Keratinocyte (primary cell): Measurements from ENCODE around the gene EIF3I. TPM values are rescaled to one million over a fixed set of nuclear protein-coding genes. Genes with fewer than 3 reads are reported as not detected.

Source experiments
- DNase-seq: peaks from one replicate; pipeline ENCODE4 v3.0.0-alpha.2; 2011; ENCODE audit warnings: low read depth, missing footprints, low spot score
- FAIRE-seq: peaks from 2 replicates; lab custom pipeline; 2011; peaks lifted over from hg19 to GRCh38; lab: Jason Lieb, UNC
- H2AFZ ChIP-seq: 2 replicates; pipeline ENCODE4 v1.6.0; 2012; ENCODE audit warnings: low read length, control low read depth, inconsistent platforms; ENCODE audit not compliant: control insufficient read depth
- H3K27ac ChIP-seq: 2 replicates; pipeline ENCODE4 v1.5.1; 2011; ENCODE audit warnings: low read length; ENCODE audit not compliant: control insufficient read depth, insufficient read depth
- H3K27me3 ChIP-seq: 3 replicates; pipeline ENCODE4 v1.6.0; 2011; ENCODE audit warnings: low read length; ENCODE audit not compliant: control insufficient read depth, insufficient read depth; ENCODE audit errors: extremely low read depth
- H3K36me3 ChIP-seq, 2 experiments: 2 replicates in 1 of 2; 3 replicates in 1 of 2; pipeline ENCODE4 v1.5.1; 2011; ENCODE audit warnings: low read length in 2 of 2, mild to moderate bottlenecking in 1 of 2; ENCODE audit not compliant: control insufficient read depth in 2 of 2, insufficient read depth in 2 of 2; ENCODE audit errors: extremely low read depth in 1 of 2
- H3K4me1 ChIP-seq: 3 replicates; pipeline ENCODE4 v1.5.1; 2011; ENCODE audit warnings: low read length; ENCODE audit not compliant: control insufficient read depth, insufficient read depth; ENCODE audit errors: extremely low read depth
- H3K4me2 ChIP-seq: 3 replicates; pipeline ENCODE4 v1.6.0; 2011; ENCODE audit warnings: low read depth, low read length; ENCODE audit not compliant: control insufficient read depth, insufficient read depth; ENCODE audit errors: extremely low read depth
- H3K4me3 ChIP-seq, 3 experiments: fragments of 200-600 bp in 1 of 3; sonication (generic) in 1 of 3; 2 replicates in 2 of 3; 3 replicates in 1 of 3; pipeline ENCODE4 v1.5.1; 2011 to 2016; ENCODE audit warnings: low read length in 3 of 3, mild to moderate bottlenecking in 3 of 3, control low read depth in 2 of 3, inconsistent platforms in 1 of 3, low read depth in 1 of 3, mixed read lengths in 1 of 3, mixed run types in 1 of 3, moderate library complexity in 1 of 3; ENCODE audit not compliant: control insufficient read depth in 2 of 3, insufficient read depth in 2 of 3; ENCODE audit errors: extremely low read depth in 1 of 3
- H3K79me2 ChIP-seq: 2 replicates; pipeline ENCODE4 v1.6.0; 2012; ENCODE audit warnings: low read length; ENCODE audit not compliant: control insufficient read depth, insufficient read depth
- H3K9ac ChIP-seq: 3 replicates; pipeline ENCODE4 v1.6.0; 2011; ENCODE audit warnings: low read length; ENCODE audit not compliant: control insufficient read depth, insufficient read depth; ENCODE audit errors: extremely low read depth
- H3K9me1 ChIP-seq: 3 replicates; pipeline ENCODE4 v1.6.0; 2011; ENCODE audit warnings: low read length; ENCODE audit not compliant: control insufficient read depth, insufficient read depth; ENCODE audit errors: extremely low read depth
- H3K9me3 ChIP-seq: 2 replicates; pipeline ENCODE4 v1.5.1; 2012; ENCODE audit warnings: low read depth, low read length; ENCODE audit not compliant: control insufficient read depth
- H4K20me1 ChIP-seq: 3 replicates; pipeline ENCODE4 v1.6.0; 2011; ENCODE audit warnings: low read length; ENCODE audit not compliant: control insufficient read depth, insufficient read depth; ENCODE audit errors: extremely low read depth
- EZH2 ChIP-seq: IDR thresholded peaks from one replicate; pipeline ENCODE4 v1.6.1; 2012; ENCODE audit warnings: inconsistent platforms, mild to moderate bottlenecking, low read length, moderate library complexity
- dilution Hi-C: fragments of 300-500 bp; cut with MboI; formaldehyde crosslinking; loops from one replicate; pipeline ENCODE4 v1.7.0; 2020; ENCODE audit warnings: low sequenced_read_pairs; ENCODE audit not compliant: extremely low pct_ligation_motif_present
- polyA plus RNA-seq, 5 experiments: library from polyadenylated mRNA; depleted of rRNA in 3 of 5; stranded (reverse) in 3 of 5; stranded (forward) in 1 of 5; unstranded in 1 of 5; fragments of >200 nt; gene quantifications; 1 replicate in 1 of 5; 2 replicates in 3 of 5; 3 replicates in 1 of 5; pipeline versions ENCODE4 v1.2.1 to v1.2.3, GENCODE V29; 2011 to 2012; ENCODE audit warnings: missing spikeins in 2 of 5, low read depth in 1 of 5, low replicate concordance in 1 of 5
- TF ChIP-seq, protein P1 (sequence below), 3 experiments: IDR thresholded peaks in 1 of 3; conservative IDR thresholded peaks in 1 of 3; optimal IDR thresholded peaks in 1 of 3; 2 replicates in 2 of 3; 3 replicates in 1 of 3; pipeline versions ENCODE3 to v1.5.1; 2011; ENCODE audit warnings: low read length in 3 of 3, mild to moderate bottlenecking in 3 of 3, moderate library complexity in 2 of 3, control low read depth in 1 of 3, inconsistent platforms in 1 of 3; ENCODE audit not compliant: insufficient read depth in 2 of 3; ENCODE audit errors: extremely low read depth in 1 of 3

Gene EIF3I
- polyA plus RNA-seq, 1 donor (not counting 4 experiments of a cell fraction or from before 2014, with no cell fraction given) = 388 TPM

DNA sequence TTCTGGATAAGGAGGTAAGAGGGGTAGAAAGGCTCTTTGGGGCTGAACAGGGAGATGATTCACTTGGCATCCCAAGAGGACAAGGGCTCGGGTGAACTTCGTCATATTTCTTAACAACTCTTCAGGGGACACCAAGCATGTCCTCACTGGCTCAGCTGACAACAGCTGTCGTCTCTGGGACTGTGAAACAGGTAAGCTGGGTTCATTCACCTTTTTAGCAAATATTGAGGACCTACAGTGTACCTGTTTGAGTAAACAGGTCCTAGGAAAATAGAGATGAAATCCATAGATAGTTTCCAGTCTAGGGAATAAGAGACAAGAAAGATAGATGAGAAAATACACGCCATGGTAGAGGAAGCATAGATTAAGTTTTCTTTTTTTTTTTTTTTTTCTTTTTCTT is 2.1 kb downstream of the EIF3I start:
- no peak overlapping the region for H3K9ac ChIP-seq
- peaks cover 37% of the 10 kb centered on the region for H3K79me2 ChIP-seq
- H3K27me3 ChIP-seq = no peaks in the 10 kb centered on the region
- no peak overlapping the region for H3K4me3 ChIP-seq
- peaks cover 22 to 33% of the 10 kb centered on the region in 2 experiments for H3K36me3 ChIP-seq
- dilution Hi-C loops = no loop called here
- DNase-seq (no peak), FAIRE-seq (no peak)
- H3K9me1 ChIP-seq = no peaks in the 10 kb centered on the region
- peaks cover 21% of the 10 kb centered on the region for H3K4me1 ChIP-seq
- no peak for TF ChIP-seq EZH2
- TF ChIP-seq, protein P1, sequence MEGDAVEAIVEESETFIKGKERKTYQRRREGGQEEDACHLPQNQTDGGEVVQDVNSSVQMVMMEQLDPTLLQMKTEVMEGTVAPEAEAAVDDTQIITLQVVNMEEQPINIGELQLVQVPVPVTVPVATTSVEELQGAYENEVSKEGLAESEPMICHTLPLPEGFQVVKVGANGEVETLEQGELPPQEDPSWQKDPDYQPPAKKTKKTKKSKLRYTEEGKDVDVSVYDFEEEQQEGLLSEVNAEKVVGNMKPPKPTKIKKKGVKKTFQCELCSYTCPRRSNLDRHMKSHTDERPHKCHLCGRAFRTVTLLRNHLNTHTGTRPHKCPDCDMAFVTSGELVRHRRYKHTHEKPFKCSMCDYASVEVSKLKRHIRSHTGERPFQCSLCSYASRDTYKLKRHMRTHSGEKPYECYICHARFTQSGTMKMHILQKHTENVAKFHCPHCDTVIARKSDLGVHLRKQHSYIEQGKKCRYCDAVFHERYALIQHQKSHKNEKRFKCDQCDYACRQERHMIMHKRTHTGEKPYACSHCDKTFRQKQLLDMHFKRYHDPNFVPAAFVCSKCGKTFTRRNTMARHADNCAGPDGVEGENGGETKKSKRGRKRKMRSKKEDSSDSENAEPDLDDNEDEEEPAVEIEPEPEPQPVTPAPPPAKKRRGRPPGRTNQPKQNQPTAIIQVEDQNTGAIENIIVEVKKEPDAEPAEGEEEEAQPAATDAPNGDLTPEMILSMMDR (optimal IDR thresholded peaks at IDR 0.05 in 1 of 3, IDR thresholded peaks at IDR 0.05 in 1 of 3, conservative IDR thresholded peaks at IDR 0.05 in 1 of 3; ENCODE audit: extremely low read depth in 1 of 3, insufficient read depth in 2 of 3, low read length in 3 of 3) = no peak
- no peaks in the 10 kb centered on the region for H4K20me1 ChIP-seq
- no peaks in the 10 kb centered on the region for H3K9me3 ChIP-seq
- H2AFZ ChIP-seq = no peak overlapping the region
- no peak overlapping the region for H3K4me2 ChIP-seq
- H3K27ac ChIP-seq = no peak overlapping the region

DNA sequence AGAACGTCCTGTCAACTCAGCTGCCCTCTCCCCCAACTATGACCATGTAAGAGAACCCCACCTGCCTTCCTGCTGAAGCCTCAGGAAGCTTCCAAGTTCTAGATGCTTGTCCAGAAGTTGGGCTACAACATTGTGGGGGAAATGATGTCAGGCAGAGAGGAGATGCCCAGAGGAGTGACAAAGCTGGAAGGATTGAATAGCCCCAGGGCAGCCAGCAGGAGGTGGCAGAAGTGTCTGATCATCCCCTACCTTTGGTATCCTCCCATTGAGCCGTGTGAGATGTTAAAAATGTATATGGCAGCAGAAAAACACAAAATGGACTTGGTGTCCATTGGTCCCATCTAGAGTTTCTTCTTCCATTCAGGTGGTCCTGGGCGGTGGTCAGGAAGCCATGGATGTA is 6.6 kb downstream of the EIF3I start:
- Histone ChIP-seq H3K4me1 (peaks cover 9% of the 10 kb centered on the region), H3K9me1 (no peaks in the 10 kb centered on the region), H4K20me1 (no peaks in the 10 kb centered on the region), H3K9me3 (no peaks in the 10 kb centered on the region), H3K4me2 (no peak overlapping the region), H3K4me3 (no peak overlapping the region), H3K9ac (no peak overlapping the region), H3K27ac (no peak overlapping the region), H3K79me2 (peaks cover 10% of the 10 kb centered on the region), H2AFZ (no peak overlapping the region), H3K36me3 (peaks cover 34 to 36% of the 10 kb centered on the region in 2 experiments), H3K27me3 (no peaks in the 10 kb centered on the region)
- dilution Hi-C loops = no loop called here
- no peak for FAIRE-seq
- TF ChIP-seq, protein P1 (optimal IDR thresholded peaks at IDR 0.05 in 1 of 3, IDR thresholded peaks at IDR 0.05 in 1 of 3, conservative IDR thresholded peaks at IDR 0.05 in 1 of 3; ENCODE audit: extremely low read depth in 1 of 3, insufficient read depth in 2 of 3, low read length in 3 of 3) = no peak
- no peak for TF ChIP-seq EZH2
- DNase-seq = no peak
